HG03135 (cell line): ENCODE results near the gene MINDY4.

Source experiments
- ATAC-seq: cut with Tn5 transposase; IDR thresholded peaks from one replicate; pipeline ENCODE4 v1.9.1; 2021; ENCODE audit warnings: mild to moderate bottlenecking, moderate library complexity; ENCODE audit not compliant: unreplicated experiment

MINDY4 gene

GRCh38 chr7:30873207-30873606, 102.0 kb downstream of the MINDY4 start:
- no peak for ATAC-seq

GRCh38 chr7:30873656-30874055, 102.4 kb downstream of the MINDY4 start:
- ATAC-seq: no peak

- ATAC-seq: no peak
These were observed 103.6 kb downstream of the MINDY4 start for GRCh38 chr7:30874656-30875302.

- no peak for ATAC-seq
These were observed 106.0 kb downstream of the MINDY4 start for GRCh38 chr7:30877015-30877769.

GRCh38 chr7:30877993-30878392, 106.8 kb downstream of the MINDY4 start:
- ATAC-seq: no peak

GRCh38 chr7:30879139-30880124, 108.2 kb downstream of the MINDY4 start:
- no peak for ATAC-seq

GRCh38 chr7:30880125-30880720, 109.0 kb downstream of the MINDY4 start:
- ATAC-seq: no peak

- no peak for ATAC-seq
These were observed 109.7 kb downstream of the MINDY4 start for GRCh38 chr7:30880941-30881340.

GRCh38 chr7:30881448-30881847, 110.2 kb downstream of the MINDY4 start:
- ATAC-seq: no peak

GRCh38 chr7:30884881-30885280, 113.7 kb downstream of the MINDY4 start:
- ATAC-seq: no peak

GRCh38 chr7:30886608-30887011, 115.4 kb downstream of the MINDY4 start:
- ATAC-seq: no peak

- ATAC-seq: no peak
These were observed 116.3 kb downstream of the MINDY4 start for GRCh38 chr7:30887464-30887872.

GRCh38 chr7:30888747-30889146, 117.5 kb downstream of the MINDY4 start:
- ATAC-seq: no peak

- no peak for ATAC-seq
These were observed 119.0 kb downstream of the MINDY4 start for GRCh38 chr7:30890226-30890625.

- no peak for ATAC-seq
These were observed 122.1 kb downstream of the MINDY4 start for GRCh38 chr7:30893357-30893756.

GRCh38 chr7:30894009-30894408, 122.8 kb downstream of the MINDY4 start:
- ATAC-seq: no peak

GRCh38 chr7:30894866-30895605, 123.8 kb downstream of the MINDY4 start:
- ATAC-seq: no peak

GRCh38 chr7:30896036-30896435, 124.8 kb downstream of the MINDY4 start:
- no peak for ATAC-seq

- ATAC-seq: no peak
These were observed 125.8 kb downstream of the MINDY4 start for GRCh38 chr7:30896783-30897637.
